GM19023 (cell line): ENCODE data around the gene LONRF3.
"Not testable (repeated sequence)": the region's sequence is repeated elsewhere in the genome, so short reads cannot be mapped to it uniquely, and the experiment has no call there.

Experiments used
- ATAC-seq: cut with Tn5 transposase; IDR thresholded peaks from one replicate; pipeline ENCODE4 v1.9.1; 2021; ENCODE audit warnings: mild to moderate bottlenecking, moderate library complexity; ENCODE audit not compliant: unreplicated experiment

LONRF3 gene

GRCh38 chrX:119029656-119030055, 55.2 kb downstream of the LONRF3 start:
- ATAC-seq, result not testable (repeated sequence)

GRCh38 chrX:119030990-119031389, 56.6 kb downstream of the LONRF3 start:
- no peak for ATAC-seq

- ATAC-seq, result no peak
Measured at GRCh38 chrX:119036107-119037029, 62.0 kb downstream of the LONRF3 start.

GRCh38 chrX:119040432-119040831, 66.0 kb downstream of the LONRF3 start:
- ATAC-seq, result no peak

- no peak for ATAC-seq
Measured at GRCh38 chrX:119041175-119041574, 66.8 kb downstream of the LONRF3 start.

- ATAC-seq, result no peak
Measured at GRCh38 chrX:119042040-119042439, 67.6 kb downstream of the LONRF3 start.

- no peak for ATAC-seq
Measured at GRCh38 chrX:119042996-119043395, 68.6 kb downstream of the LONRF3 start.

GRCh38 chrX:119045884-119046283, 71.5 kb downstream of the LONRF3 start:
- ATAC-seq, result no peak

GRCh38 chrX:119055687-119056086, 81.3 kb downstream of the LONRF3 start:
- ATAC-seq, result no peak

GRCh38 chrX:119062750-119063374, 88.4 kb downstream of the LONRF3 start:
- no peak for ATAC-seq

- ATAC-seq, result no peak
Measured at GRCh38 chrX:119063428-119063827, 89.0 kb downstream of the LONRF3 start.

- ATAC-seq, result no peak
Measured at GRCh38 chrX:119067023-119067739, 92.8 kb downstream of the LONRF3 start.
